Tibial artery (tissue), 4 donors: ENCODE results near the gene SF3B3.

Experiments used
- DNase-seq, 2 donors: peaks; one replicate each; pipeline ENCODE4 v3.0.0-alpha.2; 2019
- H3K27ac ChIP-seq, 2 donors: fragments of 200-600 bp; sonication (generic) in 1 of 2; 1 replicate in 1 of 2; 2 replicates in 1 of 2; pipeline ENCODE4 v1.5.1; 2018 to 2019; ENCODE audit warnings: mild to moderate bottlenecking in 1 of 2
- H3K27me3 ChIP-seq, 2 donors: fragments of 200-600 bp; sonication (generic) in 1 of 2; one replicate each; pipeline versions ENCODE4 v1.5.1 to v1.6.0; 2016 to 2019
- H3K36me3 ChIP-seq, 3 donors: fragments of 200-600 bp; sonication (generic) in 2 of 3; one replicate each; pipeline ENCODE4 v1.5.1; 2016 to 2019; ENCODE audit warnings: mild to moderate bottlenecking in 2 of 3
- H3K4me1 ChIP-seq, 4 donors: fragments of 200-600 bp; sonication (generic) in 2 of 4; 1 replicate in 3 of 4; 2 replicates in 1 of 4; pipeline ENCODE4 v1.5.1; 2016 to 2019
- H3K4me3 ChIP-seq, 2 donors: fragments of 200-600 bp; sonication (generic) in 1 of 2; 1 replicate in 1 of 2; 2 replicates in 1 of 2; pipeline ENCODE4 v1.5.1; 2018 to 2019; ENCODE audit warnings: mild to moderate bottlenecking in 2 of 2
- H3K9me3 ChIP-seq, 3 donors: fragments of 200-600 bp; sonication (generic) in 1 of 3; one replicate each; pipeline ENCODE4 v1.5.1; 2016 to 2019
- CTCF ChIP-seq, 2 experiments: fragments of 200-600 bp in 1 of 2; fragments of 450-650 bp in 1 of 2; IDR thresholded peaks; one replicate each; pipeline ENCODE4 v1.5.1; 2017 to 2019; ENCODE audit warnings: antibody characterized with exemption in 2 of 2, mild to moderate bottlenecking in 1 of 2, moderate library complexity in 1 of 2
- intact Hi-C: fragments of 100-400 bp; cut with DNase I; formaldehyde crosslinking; loops from one replicate; pipeline ENCODE4 v1.15.0; 2023; ENCODE audit warnings: low total_unique reads

The SF3B3 gene

GRCh38 chr16:70573451-70574121 lies 50.0 kb downstream of the SF3B3 start:
- TF ChIP-seq CTCF (IDR thresholded peaks at IDR 0.05), result no peak
- H3K27me3 ChIP-seq, result no peaks in the 10 kb centered on the region
- peak in 1 of 2 donors; percentile 33 for DNase-seq
- H3K27ac ChIP-seq, result peak overlapping the region; percentile 64 to 78
- H3K4me1 ChIP-seq, result peaks cover 0 to 62% (median 50%) of the 10 kb centered on the region in 4 donors
- no peak overlapping the region for H3K4me3 ChIP-seq
- intact Hi-C loops, result no loop called here
- no peaks in the 10 kb centered on the region for H3K9me3 ChIP-seq
- H3K36me3 ChIP-seq, result peaks cover 40 to 45% (median 44%) of the 10 kb centered on the region in 3 donors

- TF ChIP-seq CTCF (IDR thresholded peaks at IDR 0.05), result no peak
- Histone ChIP-seq H3K27me3 (no peaks in the 10 kb centered on the region), H3K27ac (peak overlapping the region; percentile 64 to 78), H3K36me3 (peaks cover 29 to 34% (median 32%) of the 10 kb centered on the region in 3 donors), H3K9me3 (no peaks in the 10 kb centered on the region), H3K4me3 (no peak overlapping the region), H3K4me1 (peaks cover 0 to 70% (median 57%) of the 10 kb centered on the region in 4 donors)
- DNase-seq, result no peak
- intact Hi-C loops, result no loop called here
These were observed 51.1 kb downstream of the SF3B3 start for GRCh38 chr16:70574595-70575271.

- H3K36me3 ChIP-seq, result peaks cover 22 to 27% (median 26%) of the 10 kb centered on the region in 3 donors
- intact Hi-C loops, result no loop called here
- H3K27ac ChIP-seq, result peak overlapping the region; percentile 63 to 78
These were observed 51.8 kb downstream of the SF3B3 start for GRCh38 chr16:70575376-70575775.

GRCh38 chr16:70576431-70577255 lies 53.0 kb downstream of the SF3B3 start:
- Histone ChIP-seq H3K36me3 (peaks cover 10 to 14% (median 13%) of the 10 kb centered on the region in 3 donors), H3K9me3 (no peaks in the 10 kb centered on the region), H3K27ac (peak overlapping the region; percentile 63 to 78), H3K4me3 (no peak overlapping the region), H3K4me1 (peaks cover 0 to 86% (median 62%) of the 10 kb centered on the region in 4 donors), H3K27me3 (no peaks in the 10 kb centered on the region)
- DNase-seq, result peak in 1 of 2 donors; percentile 13
- intact Hi-C loops, result no loop called here
- no peak for TF ChIP-seq CTCF (IDR thresholded peaks at IDR 0.05)

More at GRCh38 chr16:70575376-70575775, 51.8 kb downstream of the SF3B3 start:
- Histone ChIP-seq H3K4me3 (no peak overlapping the region), H3K27me3 (no peaks in the 10 kb centered on the region), H3K4me1 (peaks cover 0 to 76% (median 61%) of the 10 kb centered on the region in 4 donors), H3K9me3 (no peaks in the 10 kb centered on the region)
- DNase-seq, result peak in 1 of 2 donors; percentile 15
- no peak for TF ChIP-seq CTCF (IDR thresholded peaks at IDR 0.05)

GRCh38 chr16:70577256-70577698 lies 53.7 kb downstream of the SF3B3 start:
- H3K9me3 ChIP-seq, result no peaks in the 10 kb centered on the region
- no peak for TF ChIP-seq CTCF (IDR thresholded peaks at IDR 0.05)
- H3K36me3 ChIP-seq, result peaks cover 3 to 9% (median 7%) of the 10 kb centered on the region in 3 donors
- no peaks in the 10 kb centered on the region for H3K27me3 ChIP-seq
- peak overlapping the region; percentile 63 to 78 for H3K27ac ChIP-seq
- intact Hi-C loops, result no loop called here
- DNase-seq, result peak; percentile 54 to 91
- H3K4me3 ChIP-seq, result no peak overlapping the region
- peaks cover 0 to 93% (median 62%) of the 10 kb centered on the region in 4 donors for H3K4me1 ChIP-seq
